Smooth muscle cell (in vitro differentiated cells): ENCODE data around the gene PIGP. TPM values are rescaled to one million over a fixed set of nuclear protein-coding genes. Genes with fewer than 3 reads are reported as not detected.

Experiments
- DNase-seq: peaks from one replicate; lab custom pipeline; 2025; ENCODE audit not compliant: unreplicated experiment; lab: John Stamatoyannopoulos, UW
- H2AFZ ChIP-seq: fragments of 200-600 bp; sonication (generic); 2 replicates; pipeline ENCODE4 v1.6.0; 2016; ENCODE audit warnings: antibody characterized with exemption, low read depth, mild to moderate bottlenecking
- H3F3A ChIP-seq: fragments of 200-600 bp; sonication (generic); 2 replicates; pipeline ENCODE4 v1.6.0; 2017; ENCODE audit warnings: antibody characterized with exemption, low read depth
- H3K27ac ChIP-seq: fragments of 200-600 bp; sonication (generic); 2 replicates; pipeline ENCODE4 v1.5.1; 2016; ENCODE audit warnings: low read depth, mild to moderate bottlenecking
- H3K27me3 ChIP-seq: fragments of 200-600 bp; sonication (generic); 2 replicates; pipeline ENCODE4 v1.6.1; 2016; ENCODE audit warnings: low read depth, mild to moderate bottlenecking
- H3K36me3 ChIP-seq: fragments of 200-600 bp; sonication (generic); 2 replicates; pipeline ENCODE4 v1.5.1; 2016; ENCODE audit warnings: low read depth
- H3K4me1 ChIP-seq: fragments of 200-600 bp; sonication (generic); 2 replicates; pipeline ENCODE4 v1.5.1; 2016; ENCODE audit warnings: low read depth
- H3K4me2 ChIP-seq: fragments of 200-600 bp; sonication (generic); 2 replicates; pipeline ENCODE4 v1.6.0; 2016; ENCODE audit warnings: mild to moderate bottlenecking
- H3K4me3 ChIP-seq: fragments of 200-600 bp; sonication (generic); 2 replicates; pipeline ENCODE4 v1.5.1; 2016; ENCODE audit warnings: mild to moderate bottlenecking
- H3K79me2 ChIP-seq: fragments of 200-600 bp; sonication (generic); 2 replicates; pipeline ENCODE4 v1.6.0; 2016; ENCODE audit warnings: low read depth, mild to moderate bottlenecking
- H3K9ac ChIP-seq: fragments of 200-600 bp; sonication (generic); 2 replicates; pipeline ENCODE4 v1.6.0; 2016; ENCODE audit warnings: low read depth
- H3K9me3 ChIP-seq: fragments of 200-600 bp; sonication (generic); replicated peaks from 2 replicates; pipeline ENCODE4 v1.5.1; 2016; ENCODE audit warnings: low read depth
- H4K20me1 ChIP-seq: fragments of 200-600 bp; sonication (generic); 2 replicates; pipeline ENCODE4 v1.6.0; 2016; ENCODE audit warnings: low read depth
- CTCF ChIP-seq: fragments of 200-600 bp; sonication (generic); IDR thresholded peaks from 2 replicates; pipeline ENCODE4 v1.5.1; 2017; ENCODE audit warnings: borderline replicate concordance, mild to moderate bottlenecking, antibody characterized with exemption; ENCODE audit not compliant: insufficient read depth, poor library complexity, severe bottlenecking
- WGBS: methylation state at CpG from one replicate; pipeline ENCODE4 v1.1.7; 2016; ENCODE audit warnings: low lambda C conversion rate; 5-methylcytosine and 5-hydroxymethylcytosine counted together
- polyA plus RNA-seq: library from polyadenylated mRNA; unstranded; fragments of >200 nt; fragmentation: Nextera tagmentation; extraction: Ambion mirVana; gene quantifications from 2 replicates; pipeline ENCODE4 v1.2.1, GENCODE V29; 2016
- total RNA-seq: library from RNA; depleted of rRNA; stranded (reverse); fragments of >200 nt; gene quantifications from 2 replicates; pipeline ENCODE4 v1.2.3, GENCODE V29; 2014

PIGP gene
- total RNA-seq = 13.8 and 15.4 TPM in 2 replicates
- 17.6 and 19.3 TPM in 2 replicates for polyA plus RNA-seq

GRCh38 chr21:37072988-37073416 is at the start of gene PIGP, which contains the start of gene TTC3:
Gene PIGP (minus strand): TSS chr21:37073071. CDS start chr21:37072515, 556 bp downstream.
Gene TTC3 (plus strand): TSS chr21:37073254. CDS start chr21:37087258, 14,004 bp downstream.
- under 1% methylated on average over 24 of the region's 61 CpGs for WGBS
- no peaks in the 10 kb centered on the region for H3K36me3 ChIP-seq
- H3F3A ChIP-seq = no peaks in the 10 kb centered on the region
- peaks cover 43% of the 10 kb centered on the region for H4K20me1 ChIP-seq
- no peak for TF ChIP-seq CTCF
- peak within 1 kb of the TSS; percentile 95 for H3K4me2 ChIP-seq
- H3K9me3 ChIP-seq = no peaks in the 10 kb centered on the region
- peaks cover 17% of the 10 kb centered on the region for H3K4me1 ChIP-seq
- peaks cover 61% of the 10 kb centered on the region for H3K79me2 ChIP-seq
- peak within 1 kb of the TSS; percentile 96 for H3K27ac ChIP-seq
- DNase-seq = peak; percentile 98
- peak within 1 kb of the TSS; percentile 68 for H3K4me3 ChIP-seq
- H3K27me3 ChIP-seq = no peaks in the 10 kb centered on the region
- peak within 1 kb of the TSS; percentile 96 for H3K9ac ChIP-seq
- peak within 1 kb of the TSS; percentile 60 for H2AFZ ChIP-seq

GRCh38 chr21:37119421-37120218 is 46.7 kb upstream of the PIGP start:
- Histone ChIP-seq H4K20me1 (peaks cover 90% of the 10 kb centered on the region), H3K27ac (peak overlapping the region; percentile 27), H3K9ac (no peak overlapping the region), H3K27me3 (no peaks in the 10 kb centered on the region), H3K36me3 (peaks cover 3% of the 10 kb centered on the region), H3K4me1 (peaks cover 6% of the 10 kb centered on the region), H3K4me3 (no peak overlapping the region), H3K79me2 (peaks cover 28% of the 10 kb centered on the region), H3K4me2 (no peak overlapping the region), H3F3A (no peaks in the 10 kb centered on the region), H3K9me3 (no peaks in the 10 kb centered on the region), H2AFZ (no peak overlapping the region)
- TF ChIP-seq CTCF = no peak
- 70% methylated on average over 6 of the region's 6 CpGs for WGBS
- no peak for DNase-seq

GRCh38 chr21:37118187-37118826 is 45.4 kb upstream of the PIGP start:
- no peaks in the 10 kb centered on the region for H3K9me3 ChIP-seq
- H3K4me3 ChIP-seq = no peak overlapping the region
- H3K4me2 ChIP-seq = no peak overlapping the region
- H3K27me3 ChIP-seq = no peaks in the 10 kb centered on the region
- no peaks in the 10 kb centered on the region for H3F3A ChIP-seq
- DNase-seq = no peak
- 0% methylated on average over 1 of the region's 1 CpG for WGBS
- H3K27ac ChIP-seq = peak overlapping the region; percentile 26
- H4K20me1 ChIP-seq = peaks cover 81% of the 10 kb centered on the region
- no peak overlapping the region for H3K9ac ChIP-seq
- TF ChIP-seq CTCF = no peak
- H3K79me2 ChIP-seq = peaks cover 28% of the 10 kb centered on the region
- H3K36me3 ChIP-seq = no peaks in the 10 kb centered on the region
- H2AFZ ChIP-seq = no peak overlapping the region
- peaks cover 6% of the 10 kb centered on the region for H3K4me1 ChIP-seq
